HUDEP-2 (cell line): ENCODE results near the gene OTUD4.
A peak's percentile ranks its signal among the peaks of the same experiment; 100 is the strongest.

Source experiments
- DNase-seq, 76 experiments: peaks; one replicate each; lab custom pipeline; 2025; ENCODE audit not compliant: unreplicated experiment in 76 of 76; lab: John Stamatoyannopoulos, UW

The OTUD4 gene

DNA sequence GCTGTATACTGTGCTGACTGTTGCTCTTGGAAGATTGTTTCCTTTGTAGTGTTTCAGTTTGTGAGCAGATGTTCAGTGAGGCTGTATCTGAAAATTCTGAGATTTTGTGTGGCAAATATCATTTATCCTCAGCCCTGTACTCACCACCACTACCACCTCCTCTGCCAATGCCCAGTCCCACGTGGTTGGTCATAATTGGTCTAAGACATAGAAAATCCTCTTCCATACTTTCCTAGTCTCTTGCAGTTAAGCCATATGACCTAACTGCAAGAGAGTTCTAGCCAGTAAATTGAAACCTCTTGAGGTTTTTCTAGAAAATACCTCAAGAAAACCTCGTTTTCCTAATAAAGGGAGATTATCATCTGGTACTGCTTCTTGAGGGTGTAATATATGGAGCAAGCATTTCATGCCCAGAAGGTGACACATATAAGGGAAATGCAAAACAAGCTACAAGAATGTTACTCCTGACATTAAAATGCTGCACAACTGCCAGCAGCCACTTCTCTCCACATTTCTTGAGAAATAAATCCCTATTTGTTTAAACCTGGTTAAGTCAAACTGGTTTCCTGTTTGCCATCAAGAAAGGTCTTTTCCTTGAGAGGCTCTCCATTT is 49.5 kb downstream of the OTUD4 start:
- peak in 1 of 76 experiments; percentile 4 for DNase-seq

GRCh38 chr4:145130130-145130529 is 50.3 kb downstream of the OTUD4 start:
- DNase-seq, result no peak

DNA sequence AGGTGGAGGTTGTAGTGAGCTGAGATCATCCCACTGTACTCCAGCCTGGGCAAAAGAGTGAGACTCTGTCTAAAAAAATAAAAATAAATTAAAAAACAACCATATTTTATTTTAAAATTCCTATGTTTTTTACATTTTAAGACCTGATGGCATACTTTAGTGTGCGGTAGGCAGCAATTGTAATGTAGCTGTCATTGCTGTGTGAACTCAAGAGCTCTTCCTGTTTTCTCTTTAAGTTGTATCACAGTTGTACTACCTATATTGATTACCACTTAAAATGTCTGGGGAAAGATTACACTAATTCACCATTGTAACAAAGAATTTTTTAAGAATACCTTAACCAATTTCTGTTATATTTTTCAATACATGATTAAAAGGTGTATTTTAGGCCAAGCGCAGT is 55.0 kb downstream of the OTUD4 start:
- no peak for DNase-seq

GRCh38 chr4:145108128-145108527 is 72.3 kb downstream of the OTUD4 start:
- DNase-seq, result no peak

GRCh38 chr4:145107126-145107525 is 73.3 kb downstream of the OTUD4 start:
- DNase-seq, result no peak

- DNase-seq, result no peak
These were observed 76.9 kb downstream of the OTUD4 start for GRCh38 chr4:145103496-145103895.

DNA sequence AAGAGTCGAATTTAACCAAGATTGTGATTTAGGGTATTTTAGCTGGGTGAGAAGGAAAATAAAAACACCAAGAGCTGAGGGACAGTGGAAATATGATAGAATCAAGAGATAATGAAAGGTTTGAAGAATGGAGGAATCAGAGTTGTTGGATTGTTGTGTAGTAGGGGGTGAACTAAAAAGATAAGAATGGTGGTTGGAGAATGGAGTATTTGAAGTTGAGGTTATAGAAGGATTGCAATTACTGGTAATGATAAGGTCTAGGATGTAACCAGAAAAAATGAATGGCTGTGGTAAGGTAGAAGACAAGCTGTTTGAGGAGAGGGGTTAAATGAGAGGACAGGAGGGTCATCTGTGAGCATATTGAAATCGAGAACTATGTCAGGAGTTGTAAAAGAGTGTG is 77.8 kb downstream of the OTUD4 start:
- no peak for DNase-seq

DNA sequence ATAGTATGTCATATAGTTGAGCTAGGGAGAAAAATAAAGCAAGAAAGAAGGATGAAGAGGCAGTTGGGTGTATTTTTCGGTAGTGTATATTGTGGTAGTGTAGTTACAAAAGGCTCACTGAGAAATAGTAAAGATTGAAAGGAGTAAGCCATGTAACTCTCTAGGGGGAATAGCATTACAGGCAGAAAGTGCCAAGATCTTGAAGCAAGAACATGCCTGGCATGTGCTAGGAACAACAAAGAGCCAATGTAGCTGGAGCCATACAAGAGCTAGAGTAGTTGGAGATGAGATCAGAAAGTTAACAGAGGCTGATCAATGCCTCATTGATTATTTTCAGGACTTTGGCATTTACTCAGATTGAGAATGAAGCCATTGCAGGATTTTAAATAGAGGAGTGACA is 79.3 kb downstream of the OTUD4 start:
- no peak for DNase-seq

DNA sequence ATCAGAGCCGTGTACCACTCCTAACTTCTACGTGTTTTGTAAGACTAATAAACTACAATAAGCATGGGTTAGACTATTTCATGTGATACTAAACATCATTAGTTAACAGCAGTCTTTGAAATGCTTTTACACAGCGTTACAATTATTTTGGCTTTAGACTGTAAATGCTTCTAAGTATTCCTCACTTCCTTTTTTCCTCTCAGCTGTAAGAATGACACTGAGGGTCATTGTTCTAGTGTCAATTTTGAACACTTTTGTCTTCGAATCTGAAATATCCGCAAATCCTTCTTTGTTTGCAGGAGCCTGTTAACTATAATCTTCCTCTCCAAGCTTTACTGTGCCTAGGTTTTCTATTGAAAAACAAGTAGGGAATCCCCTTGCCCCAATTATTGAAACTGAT is 80.7 kb downstream of the OTUD4 start:
- peak in 2 of 76 experiments; percentile 1 for DNase-seq

- peak in 64 of 76 experiments; percentile 4 to 71 (median 35) for DNase-seq
These were observed 81.7 kb downstream of the OTUD4 start for GRCh38 chr4:145098675-145099037.

GRCh38 chr4:145097821-145098674 is 82.3 kb downstream of the OTUD4 start, which contains the start of the genes ABCE1 and ANAPC10:
ABCE1 (plus strand) TSS chr4:145098311; CDS start chr4:145104413, 6,102 bp downstream.
ANAPC10 (minus strand) TSS chr4:145098196; CDS start chr4:145096099, 2,097 bp downstream.
- peak; percentile 41 to 95 (median 89) for DNase-seq

GRCh38 chr4:145097331-145097820 is 83.0 kb downstream of the OTUD4 start:
- DNase-seq, result peak in 5 of 76 experiments; percentile 14 to 37 (median 31)

- DNase-seq, result no peak
These were observed 86.8 kb downstream of the OTUD4 start for GRCh38 chr4:145093638-145094037.

- no peak for DNase-seq
These were observed 90.0 kb downstream of the OTUD4 start for GRCh38 chr4:145090380-145090779.

DNA sequence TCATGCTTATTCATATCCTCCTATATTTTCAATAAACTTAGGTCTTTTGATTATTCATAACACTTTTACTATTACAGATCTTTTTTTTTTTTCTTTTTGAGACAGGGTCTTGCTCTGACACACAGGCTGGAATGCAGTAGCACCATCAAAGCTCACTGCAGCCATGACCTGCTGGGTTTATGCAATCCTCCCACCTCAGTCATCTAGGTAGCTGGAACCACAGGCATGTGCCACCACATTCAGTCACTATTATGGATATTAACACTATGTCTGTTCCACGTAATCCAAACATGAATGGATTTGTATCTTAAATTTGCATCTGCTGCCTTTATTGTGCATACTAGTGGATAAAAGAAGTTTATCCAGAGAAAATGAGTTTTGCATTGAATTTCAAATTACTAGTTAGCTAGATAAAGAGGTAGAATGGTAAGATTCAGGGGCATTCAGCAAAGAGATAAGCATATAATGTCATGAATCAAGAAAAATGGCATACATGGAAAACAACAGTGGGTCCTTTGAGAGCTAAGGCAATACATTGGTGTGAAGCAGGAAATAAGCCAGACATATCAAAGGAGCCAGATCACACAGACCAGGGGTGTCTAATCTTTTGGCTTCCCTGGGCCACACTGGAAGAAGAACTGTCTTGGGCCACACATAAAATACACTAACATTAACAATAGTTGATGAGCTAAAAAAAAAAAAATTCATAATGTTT is 96.3 kb downstream of the OTUD4 start:
- peak in 4 of 76 experiments; percentile 0 to 5 (median 2) for DNase-seq
